ENCODE results near the gene PRDM15.

PRDM15 gene

DNA sequence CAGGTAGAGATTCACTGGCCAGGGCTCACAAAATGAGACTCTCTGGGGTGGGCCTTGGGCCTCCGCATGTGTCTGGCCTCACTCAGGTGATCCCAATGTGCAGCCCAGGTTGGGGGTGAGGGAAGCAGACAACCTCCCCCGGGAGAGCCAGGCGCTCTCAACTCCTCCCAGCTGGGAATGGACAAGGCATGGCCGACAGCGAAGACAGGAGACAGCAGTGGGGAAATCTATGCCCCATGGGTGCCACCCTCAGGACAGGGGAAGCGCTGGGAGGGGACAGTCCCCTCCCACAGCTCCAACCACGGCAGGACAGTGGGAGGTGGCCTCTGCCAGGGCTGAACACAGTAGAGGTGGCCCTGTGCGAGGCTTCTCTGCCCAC, 47.7 kb downstream of the PRDM15 start:
- H2AFZ ChIP-seq (ENCODE audit: low read length) = no peak overlapping the region
- DNase-seq = no peak
- H3K27ac ChIP-seq (ENCODE audit: low read length) = no peak overlapping the region
- no peaks in the 10 kb centered on the region for H3K9me3 ChIP-seq (replicated peaks; ENCODE audit: insufficient read depth, low read length)
- no peak overlapping the region for H3K9ac ChIP-seq (ENCODE audit: low read length)
- no peak overlapping the region for H3K4me3 ChIP-seq (ENCODE audit: low read length)
- no peaks in the 10 kb centered on the region for H3K9me2 ChIP-seq (replicated peaks; ENCODE audit: insufficient read depth, low read length)
- H3F3A ChIP-seq (ENCODE audit: insufficient read depth, low read length) = peaks cover 28% of the 10 kb centered on the region
- no peaks in the 10 kb centered on the region for H3K36me3 ChIP-seq (replicated peaks; ENCODE audit: insufficient read depth, low read length)
- H4K20me1 ChIP-seq (ENCODE audit: insufficient read depth, low read length) = no peaks in the 10 kb centered on the region
- TF ChIP-seq EZH2phosphoT487 (IDR thresholded peaks at IDR 0.05; ENCODE audit: low read length) = no peak
- TF ChIP-seq, protein P1, sequence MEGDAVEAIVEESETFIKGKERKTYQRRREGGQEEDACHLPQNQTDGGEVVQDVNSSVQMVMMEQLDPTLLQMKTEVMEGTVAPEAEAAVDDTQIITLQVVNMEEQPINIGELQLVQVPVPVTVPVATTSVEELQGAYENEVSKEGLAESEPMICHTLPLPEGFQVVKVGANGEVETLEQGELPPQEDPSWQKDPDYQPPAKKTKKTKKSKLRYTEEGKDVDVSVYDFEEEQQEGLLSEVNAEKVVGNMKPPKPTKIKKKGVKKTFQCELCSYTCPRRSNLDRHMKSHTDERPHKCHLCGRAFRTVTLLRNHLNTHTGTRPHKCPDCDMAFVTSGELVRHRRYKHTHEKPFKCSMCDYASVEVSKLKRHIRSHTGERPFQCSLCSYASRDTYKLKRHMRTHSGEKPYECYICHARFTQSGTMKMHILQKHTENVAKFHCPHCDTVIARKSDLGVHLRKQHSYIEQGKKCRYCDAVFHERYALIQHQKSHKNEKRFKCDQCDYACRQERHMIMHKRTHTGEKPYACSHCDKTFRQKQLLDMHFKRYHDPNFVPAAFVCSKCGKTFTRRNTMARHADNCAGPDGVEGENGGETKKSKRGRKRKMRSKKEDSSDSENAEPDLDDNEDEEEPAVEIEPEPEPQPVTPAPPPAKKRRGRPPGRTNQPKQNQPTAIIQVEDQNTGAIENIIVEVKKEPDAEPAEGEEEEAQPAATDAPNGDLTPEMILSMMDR (IDR thresholded peaks at IDR 0.05; ENCODE audit: low read length) = no peak
- TF ChIP-seq EZH2 (optimal IDR thresholded peaks at IDR 0.05; ENCODE audit: low read depth, low read length) = no peak
- H3K4me2 ChIP-seq (ENCODE audit: low read depth, low read length) = no peak overlapping the region
- peaks cover 38% of the 10 kb centered on the region for H3K4me1 ChIP-seq (ENCODE audit: low read length)
- H3K79me2 ChIP-seq (ENCODE audit: low read length) = peaks cover 18% of the 10 kb centered on the region
- H3K27me3 ChIP-seq (replicated peaks; ENCODE audit: insufficient read depth, low read length) = no peaks in the 10 kb centered on the region

DNA sequence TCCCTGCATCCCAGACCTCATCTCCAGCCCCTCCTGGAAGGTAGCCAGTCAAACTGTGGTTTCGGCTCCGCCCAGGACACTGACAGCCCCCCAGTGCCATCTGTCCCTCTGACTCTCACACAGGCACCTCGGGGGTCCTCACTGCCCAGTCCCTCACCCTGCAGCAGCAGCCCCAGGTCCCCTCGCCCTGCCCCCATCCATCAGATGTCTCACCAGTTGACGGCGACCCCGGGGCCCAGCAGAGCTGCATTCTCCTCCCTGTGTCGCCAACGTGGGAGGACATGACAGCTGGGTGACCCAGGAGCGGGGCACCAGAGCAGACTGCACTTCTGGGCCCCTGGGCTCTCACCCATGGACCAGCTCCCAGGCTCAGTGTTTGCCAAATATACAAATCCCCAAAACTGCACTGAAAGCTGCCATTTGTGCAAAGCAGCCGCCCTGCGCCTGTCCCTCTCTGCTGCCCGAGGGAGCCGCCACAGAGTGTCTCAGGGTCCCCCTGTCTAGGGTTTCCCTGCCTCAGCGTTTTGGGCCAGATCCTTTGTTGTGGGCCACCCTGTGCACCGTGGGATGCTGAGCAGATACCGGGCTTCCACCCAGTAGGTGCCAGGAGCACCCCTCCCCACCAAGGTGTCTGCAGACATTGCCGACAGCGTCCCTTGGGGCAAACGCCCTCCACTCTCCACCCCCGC, 48.2 kb downstream of the PRDM15 start:
- Histone ChIP-seq H3K4me1 (ENCODE audit: low read length) (peaks cover 38% of the 10 kb centered on the region), H3K9me2 (replicated peaks; ENCODE audit: insufficient read depth, low read length) (no peaks in the 10 kb centered on the region), H3K36me3 (replicated peaks; ENCODE audit: insufficient read depth, low read length) (no peaks in the 10 kb centered on the region), H3K79me2 (ENCODE audit: low read length) (peaks cover 18% of the 10 kb centered on the region), H3K4me2 (ENCODE audit: low read depth, low read length) (no peak overlapping the region), H2AFZ (ENCODE audit: low read length) (no peak overlapping the region), H3K4me3 (ENCODE audit: low read length) (no peak overlapping the region), H4K20me1 (ENCODE audit: insufficient read depth, low read length) (no peaks in the 10 kb centered on the region), H3K27ac (ENCODE audit: low read length) (no peak overlapping the region), H3K27me3 (replicated peaks; ENCODE audit: insufficient read depth, low read length) (no peaks in the 10 kb centered on the region), H3K9ac (ENCODE audit: low read length) (no peak overlapping the region), H3F3A (ENCODE audit: insufficient read depth, low read length) (peaks cover 28% of the 10 kb centered on the region), H3K9me3 (replicated peaks; ENCODE audit: insufficient read depth, low read length) (no peaks in the 10 kb centered on the region)
- TF ChIP-seq, protein P1 (IDR thresholded peaks at IDR 0.05; ENCODE audit: low read length) = no peak
- no peak for TF ChIP-seq EZH2phosphoT487 (IDR thresholded peaks at IDR 0.05; ENCODE audit: low read length)
- no peak for TF ChIP-seq EZH2 (optimal IDR thresholded peaks at IDR 0.05; ENCODE audit: low read depth, low read length)
- DNase-seq = no peak

- peaks cover 28% of the 10 kb centered on the region for H3F3A ChIP-seq (ENCODE audit: insufficient read depth, low read length)
- no peak overlapping the region for H3K4me2 ChIP-seq (ENCODE audit: low read depth, low read length)
- H3K9ac ChIP-seq (ENCODE audit: low read length) = no peak overlapping the region
- no peak overlapping the region for H3K27ac ChIP-seq (ENCODE audit: low read length)
- H3K4me3 ChIP-seq (ENCODE audit: low read length) = no peak overlapping the region
- peaks cover 37% of the 10 kb centered on the region for H3K4me1 ChIP-seq (ENCODE audit: low read length)
- no peak for TF ChIP-seq EZH2 (optimal IDR thresholded peaks at IDR 0.05; ENCODE audit: low read depth, low read length)
- TF ChIP-seq EZH2phosphoT487 (IDR thresholded peaks at IDR 0.05; ENCODE audit: low read length) = no peak
- TF ChIP-seq, protein P1 (IDR thresholded peaks at IDR 0.05; ENCODE audit: low read length) = no peak
- H4K20me1 ChIP-seq (ENCODE audit: insufficient read depth, low read length) = no peaks in the 10 kb centered on the region
- H2AFZ ChIP-seq (ENCODE audit: low read length) = no peak overlapping the region
- no peaks in the 10 kb centered on the region for H3K36me3 ChIP-seq (replicated peaks; ENCODE audit: insufficient read depth, low read length)
- peaks cover 18% of the 10 kb centered on the region for H3K79me2 ChIP-seq (ENCODE audit: low read length)
- H3K9me2 ChIP-seq (replicated peaks; ENCODE audit: insufficient read depth, low read length) = no peaks in the 10 kb centered on the region
- no peak for DNase-seq
- H3K27me3 ChIP-seq (replicated peaks; ENCODE audit: insufficient read depth, low read length) = no peaks in the 10 kb centered on the region
- no peaks in the 10 kb centered on the region for H3K9me3 ChIP-seq (replicated peaks; ENCODE audit: insufficient read depth, low read length)
These were observed 48.9 kb downstream of the PRDM15 start for GRCh38 chr21:41830145-41830707.
